ENCODE results near the gene WDR59.

Gene WDR59

DNA sequence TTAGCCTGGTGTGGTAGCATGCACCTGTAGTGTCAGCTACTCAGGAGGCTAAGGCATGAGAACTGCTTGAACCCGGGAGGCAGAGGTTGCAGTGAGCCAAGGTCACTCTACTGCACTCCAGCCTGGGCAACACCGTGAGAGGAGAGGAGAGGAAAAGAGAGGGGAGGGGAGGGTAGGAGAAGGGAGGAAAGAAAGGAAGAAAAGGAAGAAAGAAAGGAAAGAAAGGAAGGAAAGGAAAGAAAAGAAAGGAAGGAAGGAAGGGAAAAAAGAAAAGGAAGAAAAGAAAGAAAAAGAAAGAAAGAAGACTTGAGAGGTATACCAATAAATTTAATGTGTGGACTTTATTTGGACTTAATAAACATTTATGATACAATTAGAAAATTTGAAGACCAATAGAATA lies 143.5 kb downstream of the WDR59 start:
- no peak for DNase-seq (ENCODE audit: low read depth, low spot score)
- TF ChIP-seq, protein P1, sequence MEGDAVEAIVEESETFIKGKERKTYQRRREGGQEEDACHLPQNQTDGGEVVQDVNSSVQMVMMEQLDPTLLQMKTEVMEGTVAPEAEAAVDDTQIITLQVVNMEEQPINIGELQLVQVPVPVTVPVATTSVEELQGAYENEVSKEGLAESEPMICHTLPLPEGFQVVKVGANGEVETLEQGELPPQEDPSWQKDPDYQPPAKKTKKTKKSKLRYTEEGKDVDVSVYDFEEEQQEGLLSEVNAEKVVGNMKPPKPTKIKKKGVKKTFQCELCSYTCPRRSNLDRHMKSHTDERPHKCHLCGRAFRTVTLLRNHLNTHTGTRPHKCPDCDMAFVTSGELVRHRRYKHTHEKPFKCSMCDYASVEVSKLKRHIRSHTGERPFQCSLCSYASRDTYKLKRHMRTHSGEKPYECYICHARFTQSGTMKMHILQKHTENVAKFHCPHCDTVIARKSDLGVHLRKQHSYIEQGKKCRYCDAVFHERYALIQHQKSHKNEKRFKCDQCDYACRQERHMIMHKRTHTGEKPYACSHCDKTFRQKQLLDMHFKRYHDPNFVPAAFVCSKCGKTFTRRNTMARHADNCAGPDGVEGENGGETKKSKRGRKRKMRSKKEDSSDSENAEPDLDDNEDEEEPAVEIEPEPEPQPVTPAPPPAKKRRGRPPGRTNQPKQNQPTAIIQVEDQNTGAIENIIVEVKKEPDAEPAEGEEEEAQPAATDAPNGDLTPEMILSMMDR (IDR thresholded peaks at IDR 0.05; ENCODE audit: low read depth, low read length), result no peak
- H3K4me3 ChIP-seq (ENCODE audit: low read depth, low read length), result no peak overlapping the region
- in situ Hi-C loops (cut with HindIII; ENCODE audit: low sequenced_read_pairs), result no loop called here

- no peak overlapping the region for H3K4me3 ChIP-seq (ENCODE audit: low read depth, low read length)
- in situ Hi-C loops (cut with HindIII; ENCODE audit: low sequenced_read_pairs), result no loop called here
- no peak for DNase-seq (ENCODE audit: low read depth, low spot score)
- TF ChIP-seq, protein P1 (IDR thresholded peaks at IDR 0.05; ENCODE audit: low read depth, low read length), result no peak
Measured at GRCh38 chr16:74837056-74837455, 147.9 kb downstream of the WDR59 start.

DNA sequence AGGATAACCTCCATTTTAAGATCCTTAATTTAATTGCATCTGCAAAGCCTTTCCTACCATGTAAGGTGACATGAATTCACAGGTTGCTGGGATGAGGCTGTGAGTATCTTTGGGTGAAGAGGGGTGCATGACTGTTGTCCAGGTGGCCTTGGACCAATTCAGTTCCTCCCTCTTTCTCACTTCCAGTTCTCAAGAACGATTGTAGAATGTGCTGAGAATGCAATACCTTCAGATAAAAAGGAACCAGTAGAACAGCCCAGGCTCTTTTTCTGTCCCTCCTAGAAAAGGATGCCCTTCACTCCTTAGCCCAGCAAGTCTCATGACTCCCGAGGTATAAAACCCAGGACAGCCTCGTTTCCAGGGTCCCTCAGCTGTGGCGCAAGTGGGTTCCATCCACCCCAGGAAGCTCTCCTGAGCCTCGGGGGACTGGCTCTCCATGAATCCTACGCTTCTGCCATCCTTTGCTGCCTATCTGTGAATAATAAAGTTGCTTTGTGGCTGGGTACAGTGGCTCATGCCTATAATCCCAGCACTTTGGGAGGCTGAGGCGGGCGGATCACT lies 148.7 kb downstream of the WDR59 start:
- in situ Hi-C loops (cut with HindIII; ENCODE audit: low sequenced_read_pairs), result no loop called here
- no peak overlapping the region for H3K4me3 ChIP-seq (ENCODE audit: low read depth, low read length)
- TF ChIP-seq, protein P1 (IDR thresholded peaks at IDR 0.05; ENCODE audit: low read depth, low read length), result no peak
- no peak for DNase-seq (ENCODE audit: low read depth, low spot score)

- H3K4me3 ChIP-seq (ENCODE audit: low read depth, low read length), result no peak overlapping the region
- no peak for DNase-seq (ENCODE audit: low read depth, low spot score)
- in situ Hi-C loops (cut with HindIII; ENCODE audit: low sequenced_read_pairs), result no loop called here
- TF ChIP-seq, protein P1 (IDR thresholded peaks at IDR 0.05; ENCODE audit: low read depth, low read length), result no peak
Measured at GRCh38 chr16:74832228-74832627, 152.7 kb downstream of the WDR59 start.

DNA sequence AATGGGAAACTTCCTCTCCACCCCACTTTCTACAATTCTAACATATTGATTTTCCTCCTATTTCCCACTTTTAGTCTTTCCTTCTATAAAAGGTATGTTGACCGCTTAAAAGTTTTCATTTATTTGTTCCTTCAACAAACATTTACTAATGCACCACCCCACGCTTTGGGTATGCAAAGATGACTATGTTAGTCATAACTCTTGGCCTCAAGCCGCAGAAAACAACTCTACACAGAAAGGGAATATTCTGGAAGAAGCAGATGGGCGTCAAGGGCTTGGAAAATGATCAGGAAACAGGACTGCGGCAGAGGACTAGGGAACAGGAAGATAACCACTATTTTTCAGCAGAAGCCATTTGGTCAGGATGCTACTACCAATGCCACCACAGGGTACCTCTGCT lies 153.5 kb downstream of the WDR59 start:
- in situ Hi-C loops (cut with HindIII; ENCODE audit: low sequenced_read_pairs), result no loop called here

DNA sequence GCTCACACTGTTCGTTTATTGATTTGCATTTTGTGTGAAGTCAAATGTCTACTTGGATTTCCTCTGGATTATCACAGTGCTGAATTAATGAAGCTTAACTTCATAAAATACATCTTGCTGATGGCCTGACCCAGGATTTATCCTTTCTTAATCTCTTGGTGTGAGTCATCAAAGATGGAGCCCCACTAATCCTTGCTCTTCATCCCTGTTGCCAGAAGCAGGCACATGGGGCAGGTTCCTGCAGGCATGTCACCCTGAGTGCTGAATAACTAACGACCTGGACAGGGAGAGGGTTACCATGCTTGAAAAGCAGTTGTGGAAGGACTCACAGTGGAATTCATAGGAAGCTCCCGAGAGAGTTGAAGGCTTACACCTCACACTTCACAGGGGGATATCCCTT lies 154.3 kb downstream of the WDR59 start:
- in situ Hi-C loops (cut with HindIII; ENCODE audit: low sequenced_read_pairs), result no loop called here

More for the DNA sequence above, 153.5 kb downstream of the WDR59 start:
- no peak for DNase-seq (ENCODE audit: low read depth, low spot score)
- no peak overlapping the region for H3K4me3 ChIP-seq (ENCODE audit: low read depth, low read length)
- TF ChIP-seq, protein P1 (IDR thresholded peaks at IDR 0.05; ENCODE audit: low read depth, low read length), result no peak

More for the DNA sequence above, 154.3 kb downstream of the WDR59 start:
- no peak for DNase-seq (ENCODE audit: low read depth, low spot score)
- TF ChIP-seq, protein P1 (IDR thresholded peaks at IDR 0.05; ENCODE audit: low read depth, low read length), result no peak
- no peak overlapping the region for H3K4me3 ChIP-seq (ENCODE audit: low read depth, low read length)
